ENCODE data around the gene PRDM13.
A peak's percentile ranks its signal among the peaks of the same experiment; 100 is the strongest.

- TF ChIP-seq CHD2 (IDR thresholded peaks at IDR 0.05; ENCODE audit: low read length) (peak; percentile 79), EP300 (IDR thresholded peaks at IDR 0.05; ENCODE audit: borderline replicate concordance in 1 of 2, low read depth in 2 of 2, low read length in 2 of 2) (no peak), BACH1 (IDR thresholded peaks at IDR 0.05; ENCODE audit: low read length) (no peak), POLR2A (IDR thresholded peaks at IDR 0.05; ENCODE audit: control extremely low read depth in 1 of 2, low read depth in 2 of 2, low read length in 2 of 2) (no peak), CTCF (IDR thresholded peaks at IDR 0.05; ENCODE audit: control extremely low read depth in 1 of 3, insufficient read depth in 1 of 3, low read depth in 1 of 3, low read length in 3 of 3) (no peak), NANOG (IDR thresholded peaks at IDR 0.05; ENCODE audit: insufficient read depth, low read depth, low read length, poor library complexity, severe bottlenecking) (no peak), SAP30 (IDR thresholded peaks at IDR 0.05; ENCODE audit: insufficient read depth, insufficient replicate concordance, low read length) (no peak)
Observed at GRCh38 chr6:99618649-99619408, 12.2 kb downstream of the PRDM13 start.
